HG03108 (cell line): Measurements from ENCODE around the gene RABGAP1L.

Experiments used
- ATAC-seq: cut with Tn5 transposase; IDR thresholded peaks from one replicate; pipeline ENCODE4 v1.9.1; 2021; ENCODE audit warnings: moderate library complexity; ENCODE audit not compliant: unreplicated experiment

RABGAP1L gene

DNA sequence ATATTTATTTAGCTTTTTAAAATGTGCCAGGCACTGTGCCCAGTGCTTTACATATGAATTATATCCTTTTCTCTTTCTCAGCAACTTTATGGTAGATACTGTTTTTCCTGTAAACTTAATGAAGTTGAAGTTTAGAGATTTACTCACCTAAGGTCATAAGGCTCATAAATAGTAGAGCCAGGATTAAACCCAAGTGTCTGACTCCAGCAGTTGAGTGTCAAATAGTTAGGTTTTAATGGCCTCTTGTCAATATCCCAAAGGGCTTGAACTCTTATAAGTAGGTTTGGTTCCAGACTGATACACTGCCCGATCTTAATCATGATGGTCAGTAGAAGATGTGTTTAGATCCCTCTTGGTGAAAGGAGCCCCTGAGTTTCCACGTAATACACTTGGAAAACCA is 37.8 kb downstream of the RABGAP1L start:
- ATAC-seq, result no peak

DNA sequence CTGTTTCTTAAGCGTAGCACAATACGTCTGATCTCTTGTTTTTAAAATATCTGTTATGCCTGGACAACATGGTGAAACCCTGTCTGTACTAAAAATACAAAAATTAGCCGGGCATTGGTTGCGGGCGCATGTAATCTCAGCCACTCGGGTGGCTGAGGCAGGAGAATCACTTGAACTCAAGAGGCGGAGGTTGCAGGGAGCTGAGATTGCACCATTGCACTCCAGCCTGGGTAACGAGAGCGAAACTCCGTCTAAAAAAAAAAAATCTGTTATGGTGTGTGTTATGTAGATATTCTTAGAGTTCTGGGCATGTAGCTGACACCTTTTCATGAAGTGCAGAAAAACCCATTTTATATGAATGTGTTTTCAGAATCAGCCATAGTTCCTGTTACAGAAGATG is 38.2 kb downstream of the RABGAP1L start:
- no peak for ATAC-seq

DNA sequence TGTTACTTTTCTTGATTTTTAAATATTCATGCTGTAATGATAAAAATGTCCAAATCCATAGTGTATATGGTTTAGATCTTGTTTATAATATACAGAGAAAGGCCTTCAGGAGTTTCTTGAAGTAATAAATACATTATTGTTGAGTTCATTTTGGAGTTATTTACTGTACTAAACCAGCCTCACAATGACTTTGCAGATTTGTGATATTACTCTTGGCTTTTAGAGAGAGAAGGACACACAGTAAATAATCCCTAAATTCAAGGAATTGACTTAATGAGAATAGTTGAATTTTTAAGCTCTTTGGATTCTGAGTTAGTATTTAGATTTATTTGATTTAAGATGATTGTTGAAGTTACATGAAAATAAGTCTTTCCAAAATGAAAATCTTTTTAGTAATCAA is 38.9 kb downstream of the RABGAP1L start:
- no peak for ATAC-seq

DNA sequence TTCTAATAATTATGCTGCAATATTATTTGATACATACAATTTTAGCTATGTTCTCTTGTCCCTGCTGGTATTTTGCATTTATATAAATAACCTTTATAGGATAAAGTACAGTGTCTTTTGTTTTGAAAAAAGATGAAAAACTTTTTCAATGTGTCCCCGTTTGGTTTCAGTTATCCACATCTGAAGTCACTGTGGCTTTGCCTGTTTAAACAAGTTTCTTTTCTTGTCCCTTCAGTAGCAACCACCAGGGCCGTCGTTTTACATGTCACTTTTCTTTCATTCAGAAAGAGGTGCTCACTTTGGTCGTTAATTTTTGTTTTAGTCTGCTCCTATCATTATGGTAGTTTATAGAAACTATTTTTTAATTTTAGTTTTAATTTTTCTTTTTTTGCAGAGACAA is 41.4 kb downstream of the RABGAP1L start:
- no peak for ATAC-seq

DNA sequence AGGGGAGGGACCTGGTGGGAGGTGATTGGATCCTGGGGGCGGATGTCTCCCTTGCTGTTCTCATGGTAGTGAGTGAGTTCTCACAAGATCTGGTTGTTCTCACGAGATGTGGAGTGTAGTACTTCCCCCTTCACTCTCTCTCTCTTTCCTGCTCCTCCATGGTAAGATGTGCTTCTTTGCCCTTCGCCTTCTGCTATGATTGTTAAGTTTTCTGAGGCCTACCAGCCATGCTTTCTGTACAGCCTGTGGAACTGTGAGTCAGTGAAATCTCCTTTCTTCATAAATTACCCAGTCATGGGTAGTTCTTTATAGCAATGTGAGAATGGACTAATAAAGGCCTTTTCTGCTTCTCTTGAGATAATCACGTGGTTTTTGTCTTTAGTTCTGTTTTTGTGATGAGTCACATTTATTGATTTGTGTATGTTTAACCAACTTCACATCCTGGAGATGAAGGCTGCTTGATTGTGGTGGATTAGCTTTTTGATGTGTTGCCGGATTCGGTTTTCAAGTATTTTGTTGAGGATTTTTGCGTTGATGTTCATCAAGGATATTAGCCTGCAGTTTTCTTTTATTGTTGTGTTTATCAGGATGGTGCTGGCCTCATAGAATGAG is 45.5 kb downstream of the RABGAP1L start:
- ATAC-seq, result no peak

DNA sequence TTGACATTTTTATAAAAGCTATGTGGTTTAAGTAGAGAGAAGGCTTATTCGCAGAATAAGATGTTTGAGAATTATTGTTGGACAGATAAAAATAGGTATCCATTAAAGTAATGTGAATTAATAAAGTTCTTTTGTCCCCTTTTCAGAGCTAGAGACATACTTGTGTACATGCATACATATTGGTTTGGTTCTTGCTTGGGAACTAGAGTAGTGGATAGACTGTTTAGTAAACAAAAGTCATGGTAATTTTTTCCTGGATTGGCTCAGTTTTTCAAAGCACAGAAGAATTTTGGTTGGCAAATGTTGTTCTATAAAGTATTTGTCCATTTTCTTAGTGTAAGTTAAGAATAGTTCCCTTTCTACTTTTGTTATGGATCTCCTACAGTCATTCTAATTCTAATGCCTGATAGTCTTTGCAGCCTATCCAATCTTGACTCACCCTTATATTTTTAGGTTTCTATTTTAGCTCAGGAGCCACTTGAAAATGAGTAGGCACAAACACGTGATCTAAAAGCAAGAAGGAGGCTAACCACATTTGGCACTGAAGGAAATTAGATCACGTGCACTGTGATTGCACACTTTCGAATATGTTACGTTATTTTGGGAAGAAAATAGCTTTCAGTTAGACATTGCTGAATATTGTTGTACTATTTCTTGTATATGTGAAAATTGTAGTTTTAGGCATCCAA is 47.0 kb downstream of the RABGAP1L start:
- no peak for ATAC-seq

DNA sequence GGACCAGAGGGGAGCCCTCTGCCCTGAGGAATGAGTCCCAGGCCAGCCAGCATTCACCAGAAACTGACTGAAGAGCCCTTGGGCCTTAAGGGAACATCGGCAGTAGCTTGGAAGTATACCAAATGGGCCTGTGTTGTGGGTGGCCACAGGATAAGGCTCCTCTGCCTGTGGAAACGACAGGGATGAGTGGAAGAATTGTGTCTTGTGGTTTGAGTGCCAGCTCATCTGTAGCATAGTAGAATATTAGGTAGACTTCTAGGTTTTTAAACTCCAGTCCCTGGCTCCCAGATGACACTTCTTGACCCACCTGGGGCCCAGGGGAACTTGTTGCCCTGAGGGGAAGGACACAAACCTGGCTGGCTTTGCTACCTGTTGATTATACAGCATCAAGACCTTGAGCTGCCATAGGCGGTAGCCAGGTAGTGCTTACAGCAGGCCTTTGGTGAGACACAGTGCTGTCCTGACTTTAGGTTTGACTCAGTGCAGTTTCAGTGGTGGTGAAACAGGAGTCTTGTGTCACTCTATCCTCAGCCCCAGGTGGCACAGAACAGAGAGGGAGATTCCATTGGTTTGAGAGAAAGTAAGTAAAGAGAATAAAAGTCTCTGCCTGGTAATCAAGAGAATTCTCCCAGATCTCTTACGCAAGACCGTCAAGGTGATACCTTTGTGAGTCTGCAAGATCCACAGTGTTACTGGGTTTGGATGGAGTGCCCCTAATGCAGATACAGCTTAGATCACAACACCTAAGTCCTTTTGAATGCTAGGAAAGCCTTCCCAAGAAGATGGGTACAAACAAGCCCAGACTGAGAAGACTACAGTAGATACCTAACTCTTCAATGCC is 50.2 kb downstream of the RABGAP1L start:
- ATAC-seq, result peak; percentile 67

DNA sequence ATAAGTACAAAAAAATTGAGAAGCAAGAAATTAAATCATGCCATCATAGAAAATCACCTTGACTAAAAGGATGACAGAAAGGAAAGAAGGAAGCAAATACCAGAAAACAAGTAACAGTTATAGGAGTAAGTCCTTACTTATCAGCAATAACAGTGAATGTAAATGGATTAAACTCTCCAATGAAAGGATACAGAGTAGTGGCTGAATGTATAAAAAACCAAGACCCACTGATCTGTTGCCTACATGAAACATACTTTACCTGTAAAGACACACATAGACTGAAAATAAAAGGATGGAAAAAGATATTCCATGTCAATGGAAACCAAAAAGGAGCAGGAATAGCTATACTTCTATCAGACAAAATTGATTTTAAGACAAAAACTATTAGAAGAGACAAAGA is 52.2 kb downstream of the RABGAP1L start:
- ATAC-seq, result no peak

DNA sequence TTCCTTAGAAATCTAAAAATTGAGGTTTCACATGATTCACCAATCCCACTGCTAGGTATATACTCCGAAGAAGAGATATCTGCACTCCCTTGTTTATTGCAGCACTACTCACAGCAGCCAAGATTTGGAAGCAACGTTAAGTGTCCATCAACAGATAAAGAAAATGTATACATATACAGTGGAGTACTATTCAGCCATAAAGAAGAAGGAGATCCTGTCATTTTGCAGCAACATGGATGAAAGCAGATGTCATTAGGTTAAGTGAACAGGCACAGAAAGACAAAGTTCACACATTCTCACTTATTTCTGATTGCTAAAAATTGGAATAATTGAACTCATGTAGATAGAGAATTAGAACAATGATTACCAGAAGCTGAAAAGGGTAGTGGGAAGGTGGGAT is 56.4 kb downstream of the RABGAP1L start:
- ATAC-seq, result no peak

DNA sequence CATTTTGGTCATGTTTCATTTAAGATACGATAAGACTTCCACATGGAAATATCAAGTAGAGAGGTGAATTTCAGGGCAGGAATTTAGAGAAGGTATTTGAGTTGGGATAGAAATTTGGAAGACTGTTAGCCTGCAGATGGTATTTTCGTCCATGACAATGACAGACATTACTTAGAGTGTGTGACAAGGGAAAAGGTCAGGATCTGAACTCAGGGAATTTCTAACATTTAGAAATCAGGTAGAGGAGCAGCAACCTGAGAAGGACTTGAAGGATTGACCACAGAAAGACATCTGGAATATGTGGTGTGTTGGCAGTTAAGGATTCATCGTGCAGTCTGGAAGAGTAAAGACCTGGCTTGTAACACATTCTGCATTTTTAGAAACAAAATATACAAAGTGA is 57.9 kb downstream of the RABGAP1L start:
- ATAC-seq, result no peak

DNA sequence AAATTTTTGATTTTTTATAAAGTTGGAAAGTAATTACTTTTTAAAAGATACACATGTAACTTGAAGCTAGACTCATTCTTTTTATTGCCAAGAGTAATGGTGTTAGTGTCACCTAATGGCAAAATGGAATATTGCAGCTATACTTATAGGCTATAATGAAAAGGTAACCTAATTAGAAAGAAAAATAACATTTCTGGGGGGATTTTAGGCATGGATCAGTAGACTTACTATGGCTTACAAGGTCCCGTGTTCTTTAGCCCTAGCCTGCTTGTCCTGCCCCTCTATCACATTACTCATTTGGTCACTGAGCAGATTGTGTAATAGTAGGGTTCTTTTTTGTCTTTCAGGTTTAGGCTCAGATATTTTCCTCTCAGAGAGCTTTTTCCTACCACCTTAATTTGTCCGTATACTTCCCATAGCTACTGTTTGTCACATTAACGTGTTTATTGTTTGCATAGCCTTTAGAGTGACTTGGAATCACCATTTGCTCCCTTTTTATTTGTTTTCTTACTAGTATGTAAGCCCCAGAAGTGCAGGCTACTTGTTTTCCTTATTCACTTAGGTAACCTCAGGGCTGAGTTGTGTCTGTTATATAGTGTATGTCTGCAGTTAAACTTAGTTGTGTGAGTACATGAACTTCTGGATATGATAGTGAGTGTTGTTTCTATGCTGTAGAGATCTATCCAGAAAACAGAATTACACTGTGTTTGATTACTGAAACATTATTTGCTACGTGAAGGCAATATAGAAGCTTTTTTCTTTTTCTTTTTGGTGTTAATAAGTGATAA is 58.7 kb downstream of the RABGAP1L start:
- no peak for ATAC-seq

DNA sequence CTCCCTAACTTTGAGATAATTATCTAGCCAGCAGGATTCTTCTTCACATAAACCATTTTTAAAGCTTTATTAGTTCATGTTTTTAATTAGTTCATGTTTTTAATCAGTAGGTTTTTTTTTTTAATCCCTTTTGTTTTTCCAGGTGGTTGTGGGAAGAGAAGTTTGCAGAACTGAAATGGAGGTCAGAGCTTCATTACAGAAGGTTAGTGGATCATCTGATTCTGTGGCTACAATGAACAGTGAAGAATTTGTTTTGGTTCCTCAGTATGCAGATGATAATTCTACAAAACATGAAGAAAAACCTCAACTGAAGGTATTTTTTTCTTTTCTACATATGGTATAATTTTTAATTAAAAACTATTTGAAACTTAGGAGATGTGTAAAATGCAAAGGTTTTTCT is 59.7 kb downstream of the RABGAP1L start:
- no peak for ATAC-seq

DNA sequence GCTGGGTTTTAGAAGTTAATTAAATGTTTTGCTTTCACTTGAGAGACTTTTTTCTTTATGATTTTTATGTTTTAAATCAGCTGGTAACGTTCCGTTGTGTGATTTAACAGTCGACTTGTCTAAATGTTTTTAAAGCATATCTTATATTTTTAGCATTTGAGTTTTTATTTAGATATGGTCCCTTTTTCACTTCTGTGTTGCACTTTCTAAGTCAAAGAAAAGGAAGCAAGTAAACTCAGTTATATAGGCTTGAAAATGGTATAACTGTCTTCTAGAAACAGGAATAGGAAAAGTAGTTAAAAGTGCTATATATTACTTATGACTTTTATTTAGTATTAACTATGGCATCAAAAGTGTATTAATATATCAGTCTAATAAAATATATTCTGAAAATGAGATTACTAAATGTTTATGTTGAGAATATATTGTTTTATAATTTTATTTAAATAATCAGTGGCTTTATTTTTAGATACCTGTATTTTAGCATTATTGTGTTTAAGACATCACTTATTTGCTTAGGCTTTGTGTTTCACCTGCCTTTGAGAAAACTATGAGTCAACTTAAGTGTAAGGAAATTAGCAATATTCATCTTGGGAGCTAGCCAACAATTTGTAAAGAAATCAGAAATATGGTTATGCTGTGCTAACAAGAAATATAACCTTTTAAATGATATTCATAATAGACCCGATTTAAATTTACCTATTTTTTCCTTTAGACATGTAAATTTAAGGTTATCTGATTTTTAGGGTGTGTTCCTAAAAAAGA is 60.5 kb downstream of the RABGAP1L start:
- no peak for ATAC-seq

DNA sequence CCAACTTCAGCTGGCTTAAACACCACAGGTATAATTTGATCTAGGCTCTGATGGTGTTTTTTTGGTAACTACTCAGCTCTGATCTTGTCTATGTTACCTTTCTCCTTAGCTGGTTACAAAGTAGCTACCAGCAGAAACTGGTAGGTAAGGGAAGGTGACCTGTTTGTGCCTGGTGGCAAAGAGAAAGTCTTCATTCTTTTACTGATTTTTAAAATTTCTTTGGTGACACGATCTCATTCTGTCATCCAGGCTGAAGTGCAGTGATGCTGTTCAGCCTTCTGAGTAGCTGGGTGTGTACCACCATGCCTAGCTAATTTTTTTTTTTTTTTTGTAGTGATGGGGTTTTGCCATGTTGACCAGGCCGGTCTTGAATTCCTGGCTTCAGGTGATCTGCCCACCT is 62.4 kb downstream of the RABGAP1L start:
- no peak for ATAC-seq

DNA sequence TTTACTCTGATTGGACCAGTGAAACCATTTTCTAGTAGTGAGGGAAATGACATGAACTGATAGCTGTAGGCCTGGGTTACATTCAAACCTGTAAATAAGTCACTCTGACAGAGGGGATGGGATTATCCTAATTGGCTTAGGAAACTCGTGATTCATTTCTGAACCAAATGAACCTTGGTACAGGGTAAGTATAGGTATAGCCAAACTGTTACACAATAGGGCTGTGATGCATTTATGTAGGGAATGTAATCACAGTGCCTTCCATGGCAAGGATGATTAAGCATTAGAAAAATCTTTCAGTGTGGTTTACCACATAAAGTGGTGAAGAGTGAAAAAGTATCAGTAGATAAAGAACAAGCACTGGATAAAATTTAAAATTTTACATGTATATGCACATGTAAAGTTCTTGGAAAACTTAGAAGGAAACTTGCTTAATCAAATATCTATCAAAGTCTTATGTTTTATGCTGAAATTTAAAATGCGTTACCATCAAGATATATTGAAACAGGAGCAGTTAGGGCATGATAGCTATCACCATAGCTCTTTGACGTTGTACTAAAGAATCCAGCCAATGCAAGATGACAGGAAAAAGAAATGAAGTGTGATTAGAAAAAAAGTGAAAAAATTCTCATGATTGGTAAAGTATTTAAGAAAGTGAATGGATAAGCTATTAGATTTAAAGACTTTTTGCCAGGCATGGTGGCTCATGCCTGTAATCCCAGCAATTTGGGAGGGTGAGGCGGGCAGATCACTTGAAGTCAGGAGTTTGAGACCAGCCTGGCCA is 63.0 kb downstream of the RABGAP1L start:
- ATAC-seq, result no peak

DNA sequence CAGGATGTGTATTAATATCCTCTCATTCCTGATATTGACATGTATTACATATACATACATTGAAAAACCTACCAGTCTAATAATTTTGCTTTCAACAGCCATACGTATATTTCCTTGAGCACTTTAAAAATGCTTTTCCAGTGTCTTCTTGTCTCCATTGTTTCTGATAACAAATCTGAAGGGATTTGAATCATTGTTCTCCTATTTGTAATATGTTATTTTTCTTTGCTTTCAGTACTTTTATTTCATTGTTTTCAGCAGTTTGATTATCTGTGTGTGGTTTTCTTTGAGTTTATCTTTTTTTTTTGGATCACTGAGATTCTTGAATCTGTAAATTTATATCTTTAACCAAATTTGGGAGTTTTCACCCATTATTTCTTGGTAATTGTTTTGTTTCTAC is 65.3 kb downstream of the RABGAP1L start:
- ATAC-seq, result no peak

DNA sequence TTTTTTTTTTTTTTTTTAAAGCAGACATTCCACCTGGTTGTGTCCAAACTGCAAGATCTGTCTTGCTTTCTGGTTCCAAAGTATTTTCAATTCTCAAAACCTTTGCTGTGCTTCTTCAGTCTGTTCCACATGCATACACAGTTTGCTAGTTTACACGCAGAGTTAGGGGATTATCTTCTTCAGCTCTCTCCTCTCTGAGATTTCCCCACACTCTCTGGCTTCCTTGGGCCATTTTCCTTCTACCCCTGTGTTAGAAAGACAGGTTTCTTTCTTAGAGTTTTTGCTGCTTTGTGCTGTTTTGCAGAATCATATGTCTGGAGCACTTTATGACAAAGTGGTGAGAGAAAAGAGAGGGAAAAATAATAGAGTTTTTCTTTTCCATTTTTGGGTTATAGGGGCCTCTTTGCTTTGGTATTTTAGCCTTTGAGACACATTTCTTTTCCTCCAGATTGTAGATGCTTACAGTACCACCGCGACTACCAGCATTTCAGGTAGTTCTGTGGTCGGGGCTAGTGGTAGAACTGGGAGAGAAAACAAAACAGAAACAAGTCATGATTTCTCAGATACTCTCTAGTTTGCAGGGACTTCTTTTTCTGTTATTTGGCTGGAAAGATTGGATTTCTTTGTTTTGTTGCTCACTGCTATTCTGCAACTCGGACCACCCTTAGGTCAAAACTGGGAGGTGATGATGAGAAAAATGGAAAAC is 66.3 kb downstream of the RABGAP1L start:
- no peak for ATAC-seq

DNA sequence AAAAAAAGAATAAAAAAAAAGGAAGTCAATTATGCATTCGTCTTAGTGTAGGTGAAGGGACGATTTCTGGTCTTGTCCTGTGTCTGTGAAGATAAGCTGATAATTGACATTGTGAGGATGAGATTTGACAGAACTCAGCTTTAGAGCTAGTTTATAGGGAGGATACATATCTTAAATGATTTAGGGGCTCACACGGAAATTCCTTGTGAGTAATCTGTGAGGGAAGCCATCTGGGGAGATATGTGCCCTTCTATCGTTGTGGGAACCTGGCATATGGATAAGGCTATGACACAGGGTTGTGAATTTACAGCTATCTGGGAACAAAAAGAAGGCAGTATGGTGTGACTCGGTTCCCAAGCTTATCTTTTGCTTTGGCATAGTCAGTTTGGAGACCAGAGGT is 71.1 kb downstream of the RABGAP1L start:
- ATAC-seq, result no peak

DNA sequence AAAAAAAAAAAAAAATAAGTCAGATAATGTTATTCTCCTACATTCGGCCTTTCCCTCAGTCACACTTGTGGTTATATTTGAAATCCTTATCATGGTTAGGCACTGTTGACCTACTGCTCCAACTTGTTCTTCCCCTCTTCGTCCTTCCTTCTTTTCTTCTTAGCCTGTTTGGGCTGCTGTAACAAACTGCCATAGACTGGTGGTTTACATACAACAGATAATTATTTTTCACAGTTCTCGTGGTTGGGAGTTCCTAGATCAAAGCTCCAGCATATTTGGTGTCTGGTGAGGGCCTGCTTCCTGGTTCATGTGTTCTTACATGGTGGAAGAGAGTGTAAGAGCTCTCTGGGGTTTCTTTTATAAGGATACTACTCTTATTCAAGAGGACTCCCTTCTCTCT is 73.4 kb downstream of the RABGAP1L start:
- ATAC-seq, result no peak
